HG03354 (cell line): ENCODE measurements around the gene MLLT10.

Experiments
- ATAC-seq: cut with Tn5 transposase; IDR thresholded peaks from one replicate; pipeline ENCODE4 v1.9.1; 2021; ENCODE audit warnings: mild to moderate bottlenecking; ENCODE audit not compliant: unreplicated experiment, poor library complexity, severe bottlenecking

Gene MLLT10

DNA sequence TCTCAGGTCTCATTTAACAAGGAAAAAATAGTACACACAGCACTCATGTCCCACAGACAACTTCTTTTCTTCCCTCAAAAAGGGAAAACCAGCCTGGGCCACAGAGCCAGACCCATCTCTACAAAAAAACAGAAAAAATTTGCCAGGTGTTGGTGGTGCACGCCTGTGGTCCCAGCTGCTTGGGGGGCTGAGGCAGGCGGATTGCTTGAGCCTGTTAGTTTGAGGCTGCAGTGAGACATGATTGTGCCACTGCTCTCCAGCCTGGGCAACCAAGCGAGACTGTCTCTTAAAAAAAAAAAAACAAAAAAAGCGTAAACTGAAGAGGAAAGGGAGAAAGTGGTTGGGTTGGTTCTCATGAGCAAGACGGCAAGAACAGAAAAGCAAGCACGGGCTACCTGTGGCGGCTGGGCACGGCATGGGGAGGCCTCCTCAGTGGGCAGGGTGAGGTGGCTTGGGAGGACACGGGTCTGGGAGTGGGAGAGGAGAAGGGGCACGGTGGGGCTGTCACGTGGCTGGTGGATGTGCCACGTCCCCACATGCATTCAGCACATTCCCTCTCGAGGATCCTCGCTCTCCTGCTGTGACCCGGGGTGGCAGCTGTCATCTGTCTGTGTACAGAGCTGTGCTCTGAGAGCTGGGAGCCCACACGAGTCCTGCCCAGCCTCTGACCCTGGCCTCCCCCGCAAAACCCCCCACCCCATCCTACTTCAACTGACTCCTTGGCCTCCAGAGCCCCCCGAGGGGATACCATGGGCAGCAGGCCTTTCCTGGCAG is 219.7 kb downstream of the MLLT10 start:
- ATAC-seq = no peak

DNA sequence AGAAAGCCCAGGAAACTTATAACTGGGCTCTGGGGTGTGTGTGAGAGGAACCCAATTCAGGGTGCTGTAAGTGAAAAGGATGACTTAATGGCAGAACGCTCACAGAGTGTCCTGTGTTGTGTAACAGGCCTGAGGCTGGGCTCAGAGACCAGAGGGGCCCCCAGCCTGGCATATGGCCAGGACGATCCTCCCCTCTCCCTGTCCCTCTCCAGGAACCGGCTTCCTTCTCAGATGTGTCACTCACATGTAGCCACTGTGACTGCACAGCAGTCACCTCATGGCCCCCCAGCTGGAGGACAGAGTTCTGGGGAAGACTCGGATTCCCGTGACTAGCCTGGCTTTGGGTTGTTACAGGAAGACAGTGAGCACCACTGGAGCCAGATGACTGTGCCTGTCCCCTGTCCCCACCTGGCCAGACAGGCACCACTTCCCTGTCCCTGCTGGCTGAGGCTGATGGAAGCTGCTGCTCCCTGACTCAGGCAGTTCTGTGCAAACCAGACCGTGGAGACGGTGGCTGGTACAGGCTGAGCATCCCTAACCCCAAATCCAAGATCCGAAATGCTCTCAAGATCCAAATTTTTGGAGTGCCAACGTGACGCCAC is 220.5 kb downstream of the MLLT10 start:
- no peak for ATAC-seq

DNA sequence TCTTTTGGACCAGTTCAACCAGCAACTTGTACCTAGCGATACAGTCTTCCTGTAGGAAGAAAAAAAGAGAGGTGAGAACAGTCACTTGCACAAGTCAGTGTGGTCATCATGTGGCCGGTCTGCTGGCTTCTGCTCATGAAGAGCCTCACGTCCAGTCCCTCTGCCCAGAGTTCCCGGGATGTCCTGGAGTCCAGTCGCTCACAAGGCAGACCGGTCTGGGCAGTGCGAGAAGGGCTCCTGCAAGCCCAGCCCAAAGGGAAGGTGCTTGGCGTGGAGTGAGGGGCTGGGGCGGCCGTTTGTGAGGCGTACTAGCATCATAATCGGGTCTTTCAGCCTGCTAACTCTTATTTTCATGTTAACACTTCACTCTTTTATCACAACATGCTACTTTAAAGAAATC is 222.7 kb downstream of the MLLT10 start:
- no peak for ATAC-seq

DNA sequence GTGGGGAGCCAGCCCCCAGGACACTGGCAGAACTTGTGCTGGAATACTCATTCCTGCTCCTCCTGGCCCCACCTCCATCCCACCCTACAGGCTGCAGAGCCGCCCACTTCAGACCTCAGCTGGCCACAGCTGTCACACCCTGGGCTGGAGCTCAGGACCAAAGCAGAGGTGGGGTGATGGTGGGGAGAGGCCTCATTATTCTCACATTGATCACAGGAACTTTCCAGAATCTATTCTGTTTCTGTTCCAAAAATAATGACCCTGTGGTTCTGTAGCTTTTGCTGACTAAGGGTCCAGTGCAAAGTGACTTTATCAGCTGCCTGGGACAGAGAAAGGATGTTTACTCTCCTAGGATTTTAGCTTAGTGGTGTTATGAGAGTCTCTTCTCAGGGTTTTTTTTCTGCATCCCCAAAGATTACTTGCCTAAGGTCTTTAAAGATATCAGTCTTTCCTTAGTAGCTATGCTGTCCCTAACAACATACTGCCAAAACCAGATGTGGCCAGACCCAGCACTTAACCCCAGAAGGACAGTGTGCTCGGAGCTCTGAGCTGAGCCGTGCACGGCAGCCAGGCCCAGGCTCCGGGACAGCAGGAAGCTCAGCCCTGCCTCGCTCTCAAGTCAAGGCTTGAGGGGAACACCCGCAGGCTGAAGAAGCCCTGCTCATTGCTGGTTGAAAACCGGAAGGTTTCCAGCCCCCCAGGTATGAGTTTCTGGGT is 223.3 kb downstream of the MLLT10 start:
- no peak for ATAC-seq

DNA sequence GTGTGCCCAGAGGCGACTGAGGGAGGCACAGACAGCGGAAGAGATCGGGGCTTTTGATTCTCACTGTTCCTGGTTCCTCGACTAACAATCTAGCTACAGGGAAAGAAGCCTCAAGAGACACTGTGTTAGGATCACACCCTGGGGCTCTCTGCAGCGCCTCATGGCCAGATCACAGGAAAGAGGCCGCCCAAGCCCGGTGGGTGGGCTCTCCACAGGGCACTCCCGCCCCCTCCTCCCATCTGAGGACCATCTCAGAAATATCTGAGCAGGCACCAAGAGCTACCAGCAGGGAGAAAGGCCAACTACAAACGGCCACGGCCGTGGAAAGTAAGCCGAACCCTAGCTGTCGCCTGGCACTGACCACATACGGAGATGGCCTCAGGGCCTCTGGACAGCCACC is 224.2 kb downstream of the MLLT10 start:
- ATAC-seq = no peak

DNA sequence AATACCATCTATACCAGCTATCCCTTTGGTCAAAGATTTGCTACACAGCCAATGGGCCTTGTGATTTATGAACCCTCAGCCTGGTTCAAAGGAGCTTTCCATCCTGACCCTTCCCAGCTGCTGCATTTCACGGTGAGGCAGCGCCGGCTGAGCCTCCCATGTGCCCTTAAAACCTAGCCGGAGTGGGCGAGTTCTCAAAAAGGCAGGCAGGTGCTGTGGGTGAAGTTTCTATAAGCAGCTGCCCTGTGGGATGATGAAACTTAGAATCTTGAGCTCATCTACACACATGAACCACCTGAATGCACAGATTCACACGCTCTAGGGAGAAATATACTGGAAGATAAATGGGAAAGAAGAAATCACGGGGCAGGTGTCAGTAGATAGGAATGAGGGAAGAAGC is 224.7 kb downstream of the MLLT10 start:
- ATAC-seq = no peak

DNA sequence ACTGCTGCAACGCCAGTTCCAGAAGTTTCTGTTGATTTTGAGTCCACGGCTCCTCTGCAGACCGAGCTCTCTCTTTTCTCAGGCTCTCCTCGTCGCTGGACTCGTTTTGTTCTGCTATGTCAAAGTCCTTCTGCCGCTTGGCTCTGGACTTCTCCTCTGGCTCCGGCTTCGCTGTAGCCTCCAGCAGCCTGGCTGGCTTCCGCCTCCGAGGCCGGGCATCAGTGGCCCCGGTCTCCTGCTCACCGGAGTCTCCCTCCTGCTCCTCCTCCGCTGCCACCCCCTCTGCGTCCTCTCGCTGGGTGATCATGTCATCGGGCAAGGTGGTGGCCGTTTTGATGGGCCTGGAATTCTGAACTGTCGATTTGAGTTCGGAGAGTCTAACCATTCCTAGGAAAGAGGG is 225.2 kb downstream of the MLLT10 start:
- ATAC-seq = no peak

DNA sequence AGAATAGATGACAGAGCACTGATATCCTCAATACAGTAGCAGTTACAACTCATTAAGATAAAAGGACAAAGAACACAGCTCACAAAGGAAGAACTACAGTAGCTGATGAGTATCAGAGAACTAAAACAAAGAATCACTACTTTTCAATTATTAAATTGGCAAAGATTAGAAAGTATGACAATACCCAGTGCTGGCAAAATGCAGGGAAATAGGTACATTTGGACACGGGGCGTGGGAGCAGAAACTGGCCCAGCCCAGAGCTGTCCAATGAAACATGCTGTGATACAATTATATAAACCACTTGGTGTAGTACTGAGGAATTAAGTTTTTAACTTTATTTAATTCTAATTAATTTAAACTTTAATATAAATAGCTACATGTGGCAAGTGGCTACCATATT is 226.3 kb downstream of the MLLT10 start:
- ATAC-seq = no peak

DNA sequence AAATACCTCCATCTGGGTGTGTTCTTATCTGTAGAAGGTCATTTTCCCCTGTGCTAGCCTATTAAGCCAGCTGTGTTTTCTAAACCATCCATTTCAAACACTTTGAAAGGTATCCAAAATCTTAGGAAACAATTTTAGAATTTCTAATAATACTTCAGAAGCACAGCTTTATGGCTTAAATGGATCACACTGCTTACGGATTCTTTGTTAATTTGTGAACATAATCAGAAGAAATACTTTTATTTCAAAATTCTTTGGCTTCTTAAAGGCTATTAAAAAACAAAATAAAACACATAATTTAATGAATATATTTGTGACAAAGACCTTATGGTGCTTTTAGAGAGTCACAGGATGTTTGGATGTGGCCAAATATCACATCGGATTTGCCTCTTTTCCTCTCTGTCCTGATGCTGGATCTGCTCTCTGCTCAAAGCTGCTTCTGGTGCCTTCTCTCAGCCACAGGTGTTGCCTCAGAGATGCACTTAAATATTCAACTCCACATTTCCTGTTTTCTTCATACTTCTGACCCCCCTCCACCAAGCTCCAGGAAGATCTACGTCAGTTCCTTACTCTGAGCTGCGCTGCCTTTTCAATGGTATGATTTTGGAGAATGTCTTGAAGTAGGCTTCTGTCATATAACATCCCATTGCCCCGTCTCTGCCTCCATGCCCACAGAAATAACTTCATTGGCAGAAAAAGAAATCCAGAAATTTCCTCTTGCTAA is 230.6 kb downstream of the MLLT10 start:
- no peak for ATAC-seq

DNA sequence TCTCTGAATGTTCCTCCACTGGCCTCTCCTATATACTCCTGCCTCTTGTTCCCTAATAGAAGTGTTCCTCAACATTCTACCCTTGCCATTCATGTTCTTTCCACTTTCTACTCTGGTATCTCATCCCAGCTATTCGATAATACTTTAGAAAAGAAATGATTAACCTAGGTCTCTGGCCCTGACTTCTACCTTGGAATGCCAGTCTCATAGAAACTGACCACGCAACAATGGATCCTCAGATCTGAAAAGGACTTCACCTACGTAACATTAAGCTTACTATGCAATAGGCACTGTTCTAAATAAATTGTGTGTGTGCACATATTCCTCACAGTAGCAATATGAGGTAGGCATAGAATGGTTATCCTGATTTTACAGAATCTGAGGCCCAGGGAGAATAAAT is 235.0 kb downstream of the MLLT10 start:
- ATAC-seq = no peak

DNA sequence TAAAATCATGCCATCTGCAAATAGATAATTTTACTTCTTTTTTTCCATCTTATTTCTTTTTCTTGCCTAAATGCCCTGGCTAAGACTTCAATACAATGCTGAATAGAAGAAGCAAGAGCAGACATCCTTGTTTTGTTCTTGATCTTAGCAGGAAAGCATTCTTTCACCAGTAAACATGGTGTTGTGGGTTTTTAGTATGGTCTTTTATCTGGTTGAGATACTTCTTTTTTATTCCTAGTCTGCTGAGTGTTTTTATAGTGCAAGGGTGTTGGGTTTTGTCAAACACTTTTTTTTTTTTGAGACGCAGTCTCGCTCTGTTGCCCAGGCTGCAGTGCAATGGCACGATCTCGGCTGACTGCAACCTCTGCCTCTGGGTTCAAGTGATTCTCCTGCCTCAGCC is 237.2 kb downstream of the MLLT10 start:
- ATAC-seq = no peak

DNA sequence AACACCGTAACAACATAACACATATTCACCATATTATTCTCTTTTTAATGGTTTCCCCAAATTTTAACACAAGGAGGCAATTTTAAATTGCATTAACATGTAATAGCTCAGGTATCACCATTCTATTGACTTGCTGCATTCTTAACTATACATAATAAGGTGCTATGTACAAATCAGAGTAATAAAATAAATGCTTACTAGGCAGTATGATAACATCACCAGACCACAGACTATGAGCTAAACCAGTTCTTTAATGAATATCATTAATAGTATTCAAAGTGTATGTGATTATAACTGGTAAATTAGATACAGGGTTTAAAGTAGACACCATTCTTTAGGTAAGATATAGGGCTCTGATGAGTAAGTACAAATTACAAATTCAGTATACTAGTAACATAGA is 242.9 kb downstream of the MLLT10 start:
- ATAC-seq = no peak

DNA sequence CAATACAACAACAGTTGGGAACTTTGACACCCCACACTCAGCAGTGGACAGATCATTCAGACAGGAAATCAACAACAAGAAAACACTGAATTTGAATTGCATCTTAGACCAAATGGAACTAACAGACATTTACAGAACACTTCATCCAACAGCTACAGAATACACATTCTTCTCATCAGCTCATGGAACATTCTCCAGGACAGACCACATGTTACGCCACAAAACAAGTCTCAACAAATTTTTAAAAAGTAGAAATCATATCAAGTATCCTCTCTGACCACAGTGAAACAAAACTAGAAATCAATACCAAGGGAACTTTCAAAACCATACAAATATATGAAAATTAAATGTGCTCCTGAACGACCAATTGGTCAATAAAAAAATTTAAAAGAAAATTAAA is 257.2 kb downstream of the MLLT10 start:
- no peak for ATAC-seq
